GM19463 (cell line): ENCODE data around the gene NOC4L.

Experiments used
- ATAC-seq: cut with Tn5 transposase; IDR thresholded peaks from one replicate; pipeline ENCODE4 v1.9.1; 2021; ENCODE audit warnings: mild to moderate bottlenecking, moderate library complexity; ENCODE audit not compliant: unreplicated experiment

The NOC4L gene

DNA sequence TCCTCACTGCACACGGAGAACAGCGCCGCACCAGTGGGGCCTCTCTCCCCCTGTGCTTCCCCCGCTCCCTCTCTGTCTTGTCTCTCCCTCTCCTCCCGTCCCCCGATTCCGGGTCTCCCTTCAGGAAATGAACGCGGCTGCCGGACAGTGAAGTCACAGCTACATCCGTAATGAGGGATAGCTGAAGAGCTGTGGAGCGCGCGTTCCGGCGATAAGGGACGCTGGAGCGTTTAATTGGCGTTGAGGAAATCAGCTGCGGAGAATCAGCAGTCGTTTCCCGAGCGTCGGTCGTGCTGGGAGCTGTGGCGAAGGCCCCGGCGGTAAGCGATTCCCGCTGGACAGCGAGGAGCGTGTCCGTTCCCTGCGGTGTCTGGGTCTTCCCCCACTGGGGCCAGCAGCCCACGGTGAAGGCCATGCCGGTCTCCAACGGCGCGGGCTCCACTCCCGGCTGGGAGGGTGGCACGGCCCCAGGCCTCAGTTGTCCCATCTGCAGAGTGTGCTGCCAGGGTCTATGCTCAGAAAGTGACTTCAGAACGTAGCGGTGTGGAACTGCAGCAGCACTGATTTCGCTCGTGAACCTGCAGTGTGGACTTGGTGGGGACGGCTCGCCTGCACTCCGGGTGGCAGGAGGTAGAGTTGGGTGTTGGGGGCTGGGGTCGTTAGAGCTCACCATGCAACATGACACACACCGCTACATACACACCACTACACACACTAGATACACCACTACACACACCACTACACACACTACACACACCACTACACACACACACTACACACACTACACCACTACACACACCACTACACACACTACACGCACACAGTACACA is 10.9 kb downstream of the NOC4L start:
- ATAC-seq, result no peak

GRCh38 chr12:132155771-132156572 is 11.7 kb downstream of the NOC4L start:
- no peak for ATAC-seq

GRCh38 chr12:132156573-132157325 is 12.5 kb downstream of the NOC4L start:
- ATAC-seq, result no peak

GRCh38 chr12:132157733-132158409 is 13.6 kb downstream of the NOC4L start:
- no peak for ATAC-seq

DNA sequence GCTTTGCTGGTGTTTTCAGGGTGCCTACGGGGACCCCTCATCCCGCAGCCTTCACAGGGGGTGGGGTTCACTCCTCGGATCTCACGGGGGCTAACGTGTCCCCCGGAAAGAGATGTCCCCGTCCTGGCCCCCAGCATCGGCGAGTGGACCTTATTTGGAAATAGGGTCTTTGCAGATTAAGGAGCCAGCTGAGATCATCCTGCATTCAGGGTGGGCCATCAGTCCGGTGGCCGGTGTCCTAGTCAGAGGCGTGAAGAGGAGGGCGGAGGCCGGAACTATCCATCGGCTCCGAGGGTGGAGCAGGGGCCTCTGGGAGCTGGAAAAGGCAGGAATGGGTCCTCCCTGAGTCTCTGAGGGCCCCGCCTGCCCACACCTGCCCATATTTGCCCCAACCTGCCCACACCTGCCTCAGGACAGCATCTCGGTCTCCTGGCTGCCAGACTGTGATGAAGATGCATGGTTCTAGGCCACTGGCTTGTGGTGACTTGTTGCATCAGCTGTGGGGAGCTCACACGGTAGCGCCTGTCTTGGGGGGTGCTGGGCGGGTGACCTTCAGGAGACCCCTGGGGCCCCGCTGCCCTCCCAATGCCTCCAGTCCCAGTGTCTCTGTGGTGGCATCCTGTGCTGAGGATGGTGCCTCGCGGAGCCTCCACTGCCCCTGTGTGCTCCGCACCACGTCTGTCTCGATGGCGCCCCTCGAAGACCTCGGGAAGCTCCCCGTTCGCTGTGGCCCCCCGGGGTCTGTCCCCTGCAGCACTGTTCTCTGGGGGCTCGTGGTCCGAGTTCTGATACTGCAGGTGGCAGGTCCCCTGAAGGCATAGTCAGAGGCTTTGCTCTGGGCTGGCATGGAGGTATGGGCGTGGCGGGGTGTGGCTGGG is 14.7 kb downstream of the NOC4L start:
- no peak for ATAC-seq

DNA sequence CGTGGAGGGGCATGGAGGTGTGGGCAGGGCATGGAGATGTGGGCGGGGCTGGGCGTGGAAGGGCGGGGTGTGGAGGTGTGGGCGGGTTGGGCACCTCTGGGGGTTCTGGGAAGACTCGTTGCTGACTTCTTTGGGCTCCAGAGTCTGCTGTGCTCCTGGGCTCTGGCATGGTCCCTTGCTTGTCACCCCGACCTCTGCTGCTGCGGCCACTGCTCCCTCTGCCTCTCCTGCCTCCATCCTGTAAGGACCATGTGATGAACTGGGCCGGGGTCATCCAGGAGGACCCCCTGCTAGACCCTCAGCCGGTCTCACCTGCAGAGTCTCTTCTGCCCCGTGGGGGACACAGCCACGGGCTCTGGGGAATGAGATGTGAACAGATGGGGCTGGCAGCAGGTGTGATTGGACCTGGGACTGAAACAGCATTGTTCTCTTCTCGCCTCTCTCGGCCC is 15.3 kb downstream of the NOC4L start:
- no peak for ATAC-seq

- no peak for ATAC-seq
Observed at GRCh38 chr12:132160016-132160415, 15.8 kb downstream of the NOC4L start.

DNA sequence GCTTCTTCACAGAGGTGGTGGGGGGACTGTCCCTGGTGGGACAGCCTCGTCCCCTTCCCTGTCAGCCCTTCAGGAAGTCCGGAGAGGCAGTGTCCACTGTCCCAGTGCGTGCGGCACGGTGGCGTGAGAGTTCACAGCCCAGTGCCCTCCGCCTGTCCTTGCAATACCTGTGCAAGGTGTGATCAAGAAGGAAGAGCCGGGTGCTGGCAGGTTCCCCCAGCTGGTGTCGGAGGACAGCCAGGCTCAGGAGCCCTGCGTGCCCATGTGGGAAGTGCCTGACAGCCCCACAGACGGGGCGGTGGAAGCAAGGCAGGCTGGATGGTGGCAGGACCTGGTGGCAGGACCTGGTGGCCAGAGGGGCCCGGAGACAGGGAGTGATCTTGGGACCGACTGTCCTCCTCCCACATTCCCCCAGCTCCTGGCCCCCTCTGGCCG is 16.4 kb downstream of the NOC4L start:
- ATAC-seq, result no peak

DNA sequence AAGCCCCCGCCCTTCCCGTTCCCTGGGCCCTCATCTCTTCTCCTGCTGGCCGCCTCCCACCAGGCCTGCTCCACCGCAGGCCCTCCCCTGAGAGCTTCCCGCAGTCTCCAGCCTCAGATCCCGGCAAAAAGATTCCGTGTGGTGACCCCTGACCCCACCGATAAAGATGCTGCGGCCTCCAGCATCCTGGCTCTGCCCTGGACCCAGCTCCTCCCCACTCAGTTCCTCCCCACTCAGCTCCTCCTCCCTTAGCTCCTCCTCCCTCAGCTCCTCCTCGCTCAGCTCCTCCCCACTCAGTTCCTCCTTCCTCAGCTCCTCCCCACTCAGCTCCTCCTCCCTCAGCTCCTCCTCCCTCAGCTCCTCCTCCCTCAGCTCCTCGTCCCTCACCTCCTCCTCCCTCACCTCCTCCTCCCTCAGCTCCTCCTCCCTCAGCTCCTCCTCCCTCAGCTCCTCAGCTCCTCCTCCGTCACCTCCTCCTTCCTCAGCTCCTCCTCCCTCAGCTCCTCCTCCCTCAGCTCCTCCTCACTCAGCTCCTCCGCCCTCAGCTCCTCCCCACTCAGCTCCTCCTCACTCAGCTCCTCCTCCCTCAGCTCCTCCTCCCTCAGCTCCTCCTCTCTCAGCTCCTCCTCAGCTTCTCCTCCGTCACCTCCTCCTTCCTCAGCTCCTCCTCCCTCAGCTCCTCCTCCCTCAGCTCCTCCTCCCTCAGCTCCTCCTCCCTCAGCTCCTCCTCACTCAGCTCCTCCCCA is 17.0 kb downstream of the NOC4L start:
- ATAC-seq, result no peak

DNA sequence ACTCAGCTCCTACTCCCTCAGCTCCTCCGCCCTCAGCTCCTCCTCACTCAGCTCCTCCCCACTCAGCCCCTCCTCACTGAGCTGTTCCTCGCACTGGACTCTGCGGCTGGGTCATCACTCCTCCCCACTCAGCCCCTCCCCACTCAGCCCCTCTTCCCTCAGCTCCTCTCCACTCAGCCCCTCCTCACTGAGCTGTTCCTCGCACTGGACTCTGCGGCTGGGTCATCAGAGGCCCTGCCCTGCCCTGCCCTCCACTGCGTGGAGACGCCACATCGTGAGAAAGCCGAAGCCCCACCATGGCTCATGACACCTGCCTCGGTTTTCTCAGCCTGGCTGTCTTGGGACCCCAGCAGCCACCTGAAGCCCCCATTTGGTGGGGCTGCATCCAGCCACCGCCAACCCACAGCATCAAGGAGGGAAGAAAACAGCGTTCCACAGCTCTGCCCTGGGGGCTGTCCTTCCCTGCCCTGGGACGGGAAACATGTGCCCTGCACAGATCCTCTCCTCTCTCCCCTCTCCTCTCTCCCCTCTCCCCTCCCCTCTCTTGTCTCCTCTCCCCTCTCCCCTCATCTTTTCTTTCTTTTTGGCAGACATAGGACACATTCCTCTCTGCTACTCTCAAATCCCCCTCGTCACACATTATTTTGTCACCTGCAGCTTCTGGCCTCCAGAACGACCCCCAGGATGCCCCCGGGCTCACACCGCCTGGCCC is 17.7 kb downstream of the NOC4L start:
- no peak for ATAC-seq

GRCh38 chr12:132162508-132163031 is 18.3 kb downstream of the NOC4L start:
- ATAC-seq, result no peak

DNA sequence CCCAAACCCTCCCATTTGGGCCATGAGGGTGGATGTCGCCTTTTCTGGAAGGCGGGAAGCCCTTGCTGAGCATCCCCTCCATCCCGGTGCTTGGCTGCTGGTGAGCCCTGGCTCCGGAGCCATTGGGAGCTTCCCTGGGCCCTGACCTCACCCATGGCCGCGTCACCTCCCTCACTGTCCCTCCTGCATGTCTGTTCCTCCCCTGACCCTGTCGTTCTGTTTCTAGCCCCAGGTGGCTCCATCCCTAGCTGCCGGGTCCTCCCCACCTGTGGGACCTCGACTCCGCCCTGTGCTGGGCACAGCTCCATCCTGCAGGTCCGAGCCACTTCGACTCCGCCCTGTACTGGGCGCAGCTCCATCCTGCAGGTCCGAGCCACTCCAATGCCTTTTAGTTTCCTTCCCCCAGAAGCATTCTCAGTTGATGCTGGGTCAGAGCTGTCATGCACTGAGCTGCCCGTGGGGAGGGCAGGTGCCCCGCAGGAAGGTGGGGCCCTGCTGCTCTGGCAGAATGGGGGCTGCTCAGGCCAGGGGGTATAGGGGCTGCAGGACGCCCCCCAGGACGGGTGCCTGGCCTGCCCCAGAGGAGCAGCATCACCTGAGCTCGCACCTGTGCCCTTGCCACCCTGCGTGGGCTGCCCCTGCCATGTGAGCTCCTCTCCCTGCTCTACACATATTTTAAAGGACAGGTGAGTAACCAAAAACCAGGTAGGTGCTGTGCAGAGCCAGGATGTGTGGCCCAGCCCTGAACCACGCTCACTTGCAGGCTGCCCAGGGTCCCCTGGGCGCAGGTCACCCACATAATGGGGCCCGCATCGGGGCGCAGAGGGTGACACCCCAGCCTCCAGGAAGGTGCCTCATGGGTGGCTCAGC is 19.0 kb downstream of the NOC4L start:
- no peak for ATAC-seq

DNA sequence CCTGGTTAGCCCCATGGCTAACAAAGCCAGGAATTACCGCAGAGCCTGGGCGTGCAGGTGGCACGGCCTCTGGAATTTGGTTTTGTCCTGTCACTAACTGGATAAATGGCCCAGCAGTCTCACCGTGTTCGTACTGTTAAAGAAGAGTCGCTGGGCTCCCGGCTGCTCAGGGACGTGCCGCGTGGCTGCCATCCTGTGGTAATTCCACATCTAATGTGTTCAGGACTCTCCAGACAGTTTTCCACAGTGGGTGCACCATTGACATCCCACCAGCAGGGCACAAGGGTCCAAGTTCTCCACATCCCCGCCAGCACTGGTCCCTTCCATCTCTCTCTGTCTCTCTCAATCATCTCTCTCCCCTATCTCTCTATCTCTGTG is 19.6 kb downstream of the NOC4L start:
- no peak for ATAC-seq

DNA sequence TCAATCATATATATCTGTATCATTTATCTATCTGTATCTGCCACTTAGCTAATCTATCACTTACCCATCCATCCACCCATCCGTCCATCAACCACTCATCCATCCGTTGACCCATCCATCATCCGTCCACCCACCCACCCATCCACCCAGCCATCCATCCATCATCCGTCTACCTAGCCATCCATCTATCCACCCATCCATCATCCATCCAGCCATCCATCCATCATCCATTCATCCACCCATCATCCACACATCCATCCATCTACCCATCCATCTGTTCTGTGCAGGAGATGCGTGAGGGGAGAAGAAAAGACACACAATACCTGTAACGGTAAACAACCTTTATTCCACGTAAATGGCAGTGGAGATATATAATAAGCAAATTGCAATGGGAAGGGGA is 20.2 kb downstream of the NOC4L start:
- no peak for ATAC-seq

GRCh38 chr12:132165584-132165983 is 21.3 kb downstream of the NOC4L start:
- ATAC-seq, result no peak

- ATAC-seq, result no peak
Observed at GRCh38 chr12:132166093-132166492, 21.8 kb downstream of the NOC4L start.
